Smooth muscle cell of the brain vasculature (primary cell): ENCODE results near the gene MMAB.

Source experiments
- DNase-seq: peaks from one replicate; pipeline ENCODE4 v3.0.0-alpha.2; 2012; ENCODE audit warnings: low read depth, low spot score

MMAB gene

DNA sequence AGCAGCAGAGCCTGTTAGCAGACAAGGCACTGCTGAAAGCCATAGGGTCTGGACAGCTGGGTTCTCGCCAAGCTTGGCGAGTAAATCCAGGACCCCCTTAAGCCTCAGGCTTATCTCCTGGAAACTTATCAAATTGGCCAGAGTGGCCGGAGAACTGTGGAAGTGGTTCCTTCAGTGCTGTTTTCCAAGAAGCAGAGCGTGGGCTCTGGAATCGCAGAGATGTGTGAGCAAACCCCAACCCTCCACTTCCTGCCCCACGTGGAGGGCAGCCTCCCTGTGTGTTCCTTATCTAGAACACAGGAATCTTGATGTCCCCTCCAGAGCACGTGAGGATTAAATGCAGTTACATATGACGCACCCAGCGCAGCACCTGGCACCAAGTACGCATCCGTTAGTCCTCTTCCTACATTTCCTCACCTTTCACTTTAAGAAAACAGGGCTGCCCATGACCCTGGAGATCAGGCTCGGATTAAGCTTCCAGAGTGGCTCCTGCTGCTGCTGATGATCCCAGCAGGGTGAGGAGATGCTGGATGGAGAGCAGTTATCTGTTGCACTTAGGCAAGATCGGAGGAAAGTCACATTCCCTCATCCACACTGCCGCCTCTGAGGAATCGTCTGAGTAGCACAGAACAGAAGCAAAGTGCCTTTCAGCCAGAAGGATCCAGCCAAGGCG lies 35.0 kb downstream of the MMAB start:
- no peak for DNase-seq

DNA sequence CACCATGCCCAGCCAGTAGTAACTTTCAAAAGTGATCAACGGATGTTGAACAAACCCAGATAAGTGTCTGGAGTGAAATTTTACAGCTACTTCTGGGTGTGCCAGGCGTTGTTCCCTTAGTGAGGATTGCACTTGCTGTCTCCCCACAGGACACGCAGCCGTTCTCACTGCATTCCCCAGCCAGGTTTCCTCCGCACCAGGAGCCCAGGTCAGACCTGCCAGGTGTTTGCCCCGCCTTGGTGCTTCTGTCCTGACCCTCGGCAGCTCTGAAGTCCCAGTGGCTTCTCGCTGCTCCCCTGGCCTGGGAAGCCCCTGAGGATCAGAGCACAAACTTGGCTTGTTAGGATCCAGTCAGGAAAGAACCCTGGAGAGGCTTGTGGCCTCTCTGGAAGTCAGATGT lies 36.2 kb downstream of the MMAB start:
- DNase-seq: no peak

DNA sequence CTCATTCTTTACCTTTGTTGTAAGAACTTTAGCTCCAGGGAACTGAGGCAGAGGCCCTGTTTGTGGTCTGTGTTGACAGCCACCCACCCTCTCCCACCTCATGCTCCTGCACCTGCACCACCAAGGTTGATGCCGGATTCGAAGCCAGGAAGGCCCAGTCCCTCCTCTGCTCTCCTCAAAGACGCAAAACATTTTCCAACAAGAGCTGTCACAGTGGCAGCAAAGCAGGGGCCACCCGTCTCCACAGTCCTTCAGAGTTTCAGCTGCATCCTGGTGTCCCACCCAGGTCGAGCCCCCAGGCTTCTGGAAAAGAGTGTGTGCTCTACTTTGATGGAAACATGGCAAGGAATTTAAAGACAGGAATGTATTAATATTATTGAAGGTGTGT lies 37.4 kb downstream of the MMAB start:
- DNase-seq: no peak

DNA sequence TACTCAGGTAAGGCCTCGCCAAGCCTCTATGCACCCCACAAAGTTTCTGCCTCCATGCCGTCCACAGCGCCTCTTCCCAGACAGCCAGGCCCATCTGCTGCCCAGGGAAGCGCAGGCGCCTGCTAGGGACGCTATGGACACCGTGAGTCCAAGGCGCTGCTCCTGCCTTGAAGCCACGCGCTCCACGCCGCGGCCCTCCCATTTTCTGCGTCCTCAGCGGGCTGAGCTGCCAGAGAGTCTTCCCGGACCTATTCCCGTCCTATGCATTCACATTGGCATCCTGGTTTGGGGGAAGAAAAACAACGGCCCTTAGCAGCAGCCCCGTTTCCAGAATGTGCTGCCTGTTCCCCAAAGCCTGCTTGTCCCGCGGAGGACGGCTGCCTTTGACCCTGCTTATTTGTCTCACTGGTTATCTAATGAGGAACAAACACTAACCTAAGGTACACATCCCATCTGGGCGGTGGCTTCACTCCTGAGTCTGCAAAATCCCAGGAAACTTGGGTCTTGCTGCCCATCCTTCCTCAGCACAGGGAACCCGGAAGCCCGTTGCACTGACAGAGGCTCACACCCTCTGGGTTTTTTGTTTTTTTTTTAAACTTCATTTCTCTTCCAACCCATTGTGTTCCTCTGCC lies 38.0 kb downstream of the MMAB start:
- no peak for DNase-seq

DNA sequence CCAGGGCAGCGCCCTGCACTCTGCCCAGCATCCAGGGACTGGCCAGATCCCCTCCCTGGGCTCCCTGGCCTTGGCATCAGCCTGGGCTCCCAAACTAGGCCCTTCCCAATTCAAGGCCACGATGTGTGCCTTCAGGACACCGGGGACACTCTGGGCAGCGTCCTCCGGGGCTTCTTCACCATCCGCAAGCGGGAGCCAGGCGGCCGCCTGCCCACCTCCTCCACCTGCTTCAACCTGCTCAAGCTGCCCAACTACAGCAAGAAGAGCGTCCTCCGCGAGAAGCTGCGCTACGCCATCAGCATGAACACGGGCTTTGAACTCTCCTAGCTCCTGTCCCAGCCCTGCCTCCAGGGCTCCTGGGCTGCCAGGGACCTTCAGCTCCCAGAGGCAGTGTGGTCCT lies 38.8 kb downstream of the MMAB start:
- no peak for DNase-seq

DNA sequence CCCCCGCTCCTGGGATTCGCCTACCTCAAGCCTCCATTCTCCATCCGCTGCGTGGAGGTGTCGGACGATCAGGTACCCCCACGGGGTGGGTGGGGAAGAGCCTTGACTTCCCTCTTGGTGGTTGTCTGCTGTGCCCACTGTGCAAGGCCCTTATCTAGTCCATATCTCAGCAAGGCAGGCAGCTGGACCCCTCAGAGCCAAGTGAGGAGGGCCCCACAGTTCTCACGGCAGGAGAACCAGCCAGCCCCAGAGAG lies 39.9 kb downstream of the MMAB start:
- DNase-seq: no peak

DNA sequence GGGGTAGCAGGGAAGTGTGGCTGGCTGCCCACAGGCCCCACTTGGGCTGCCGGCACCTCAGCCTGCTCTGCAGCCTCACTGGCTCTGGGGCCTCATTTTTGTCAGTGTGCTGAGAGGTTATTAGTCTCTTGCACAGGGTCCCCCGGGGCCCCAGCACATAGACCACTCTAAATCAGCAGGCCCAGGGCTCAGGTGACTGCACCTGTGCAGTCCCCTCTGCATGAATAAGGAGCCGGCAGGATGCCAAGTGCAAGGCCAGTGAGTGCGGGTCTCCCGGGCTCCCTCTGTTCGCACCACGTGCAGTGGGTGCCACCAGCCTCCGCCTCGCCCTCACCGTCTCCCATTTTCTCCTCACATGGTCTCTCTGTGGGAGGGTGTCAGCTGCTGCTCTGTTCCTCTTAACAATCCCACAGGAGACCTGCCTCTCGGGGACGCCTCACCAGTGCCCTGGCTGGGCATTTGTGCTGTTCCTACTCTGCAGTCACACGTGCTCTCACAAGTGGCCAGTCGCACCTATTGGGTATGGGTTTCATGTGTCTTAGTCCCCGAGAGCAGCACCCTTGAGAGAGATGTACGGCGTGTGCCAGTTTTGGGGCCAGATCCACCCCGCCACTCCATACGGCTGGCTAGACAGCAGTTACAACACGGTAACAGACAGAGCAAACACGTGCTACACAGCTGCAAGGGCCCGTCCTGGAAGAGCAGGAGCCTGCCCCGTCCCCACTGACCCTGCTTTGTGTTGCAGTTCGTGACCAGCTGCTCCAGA lies 40.4 kb downstream of the MMAB start:
- no peak for DNase-seq

DNA sequence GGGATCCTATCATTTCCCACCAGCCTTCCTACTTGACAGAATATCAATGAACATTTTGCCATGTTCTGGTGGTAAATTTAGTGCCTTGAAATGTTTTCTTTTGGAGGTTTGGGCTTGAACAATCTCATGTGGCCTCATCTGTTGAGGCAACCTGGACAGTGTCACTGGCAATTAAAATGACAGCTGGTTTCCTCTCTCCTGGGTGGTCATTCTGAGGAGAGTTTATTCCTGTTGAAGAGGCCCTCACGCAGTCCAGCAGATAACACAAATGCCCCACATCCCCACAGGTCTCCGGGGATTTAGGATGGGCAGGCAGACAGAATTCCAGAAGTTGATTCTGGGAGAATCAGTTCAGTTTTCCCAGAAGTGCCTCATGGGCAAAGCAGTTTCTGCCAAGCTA lies 41.9 kb downstream of the MMAB start:
- no peak for DNase-seq

DNA sequence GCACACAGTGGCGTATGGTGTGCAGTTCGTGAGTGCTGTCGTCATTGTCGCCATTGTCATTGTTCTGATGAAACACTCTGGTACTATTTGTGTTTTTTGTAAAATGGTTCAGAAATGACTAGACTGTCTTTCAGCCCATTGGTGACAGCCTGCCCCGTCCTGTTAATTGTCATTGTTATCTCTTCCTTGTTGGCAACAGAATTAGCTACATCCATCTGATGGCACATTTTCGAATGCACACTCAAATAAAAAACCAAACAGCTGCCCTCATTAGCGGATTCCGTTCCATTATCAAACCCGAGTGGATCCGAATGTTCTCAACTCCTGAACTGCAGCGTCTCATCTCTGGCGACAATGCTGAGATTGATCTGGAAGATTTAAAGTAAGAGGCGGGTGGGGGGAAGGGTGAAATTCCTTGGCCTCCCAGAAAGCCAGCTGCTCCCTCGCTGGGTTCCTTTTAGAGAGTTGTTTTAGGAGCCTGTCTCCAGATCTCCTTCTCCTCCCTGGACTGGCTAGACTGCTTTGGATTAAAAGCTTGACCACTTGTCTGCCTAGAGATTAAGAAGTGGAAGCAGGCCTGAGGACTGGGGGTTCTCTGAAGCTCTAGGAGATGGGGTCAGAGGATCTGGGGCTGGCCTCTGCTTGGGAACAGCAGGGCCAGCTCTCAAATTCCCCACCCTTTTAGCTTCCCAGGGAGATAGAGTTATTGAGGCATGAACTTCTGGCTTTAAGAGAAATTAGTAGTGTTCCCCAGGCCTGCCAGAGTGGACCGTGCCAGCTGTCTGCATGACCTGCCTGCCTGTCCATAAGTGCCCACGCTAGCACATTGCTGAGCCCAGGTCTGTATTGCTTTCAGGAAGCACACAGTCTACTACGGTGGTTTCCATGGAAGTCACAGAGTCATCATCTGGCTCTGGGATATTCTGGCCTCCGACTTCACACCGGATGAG lies 43.3 kb downstream of the MMAB start:
- no peak for DNase-seq

DNA sequence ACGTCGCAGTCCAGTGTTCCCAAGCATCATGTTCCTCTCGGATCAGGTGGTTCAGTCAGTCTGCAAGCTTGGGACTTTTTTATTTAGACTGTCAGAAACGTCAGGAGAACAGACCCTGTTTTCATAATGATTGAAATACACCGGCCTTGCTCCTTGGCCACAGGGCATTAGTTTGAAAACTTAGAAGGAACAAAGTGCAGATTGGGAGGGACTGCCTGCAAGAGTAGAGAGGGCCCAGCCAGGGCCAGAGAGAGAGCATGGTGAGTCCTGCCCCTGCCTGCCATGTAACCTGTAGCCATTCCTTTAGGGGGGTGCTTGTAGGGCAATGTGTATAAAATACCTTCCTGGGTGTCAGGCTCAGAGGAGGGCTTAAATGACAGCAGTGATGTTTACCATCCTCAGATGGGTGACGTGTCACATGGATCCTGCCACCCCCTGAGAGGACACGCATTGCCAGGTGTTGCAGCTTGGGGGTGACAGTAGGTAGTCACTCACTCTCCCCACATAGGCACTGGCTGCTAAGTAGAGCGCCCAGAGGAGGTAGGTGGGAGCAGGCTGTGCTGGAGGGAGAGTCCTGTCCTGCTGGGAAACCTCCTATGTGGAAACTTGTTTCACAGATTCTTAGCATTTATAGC lies 45.7 kb downstream of the MMAB start:
- no peak for DNase-seq

DNA sequence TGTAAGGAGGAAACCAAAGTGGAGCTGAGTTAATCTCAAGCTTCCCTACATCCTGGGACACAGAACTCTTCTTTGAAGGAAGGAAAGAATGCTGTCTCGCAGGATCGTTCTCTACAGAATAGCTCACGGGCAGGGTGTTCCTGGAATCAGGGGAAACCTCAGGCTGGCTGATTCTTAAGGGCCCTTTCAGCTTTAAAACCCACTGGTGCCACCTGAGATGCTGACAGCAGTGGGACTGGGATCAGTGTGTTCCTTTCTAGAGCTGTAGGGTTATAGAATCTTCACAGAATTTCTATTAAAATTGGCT lies 48.1 kb downstream of the MMAB start:
- no peak for DNase-seq

DNA sequence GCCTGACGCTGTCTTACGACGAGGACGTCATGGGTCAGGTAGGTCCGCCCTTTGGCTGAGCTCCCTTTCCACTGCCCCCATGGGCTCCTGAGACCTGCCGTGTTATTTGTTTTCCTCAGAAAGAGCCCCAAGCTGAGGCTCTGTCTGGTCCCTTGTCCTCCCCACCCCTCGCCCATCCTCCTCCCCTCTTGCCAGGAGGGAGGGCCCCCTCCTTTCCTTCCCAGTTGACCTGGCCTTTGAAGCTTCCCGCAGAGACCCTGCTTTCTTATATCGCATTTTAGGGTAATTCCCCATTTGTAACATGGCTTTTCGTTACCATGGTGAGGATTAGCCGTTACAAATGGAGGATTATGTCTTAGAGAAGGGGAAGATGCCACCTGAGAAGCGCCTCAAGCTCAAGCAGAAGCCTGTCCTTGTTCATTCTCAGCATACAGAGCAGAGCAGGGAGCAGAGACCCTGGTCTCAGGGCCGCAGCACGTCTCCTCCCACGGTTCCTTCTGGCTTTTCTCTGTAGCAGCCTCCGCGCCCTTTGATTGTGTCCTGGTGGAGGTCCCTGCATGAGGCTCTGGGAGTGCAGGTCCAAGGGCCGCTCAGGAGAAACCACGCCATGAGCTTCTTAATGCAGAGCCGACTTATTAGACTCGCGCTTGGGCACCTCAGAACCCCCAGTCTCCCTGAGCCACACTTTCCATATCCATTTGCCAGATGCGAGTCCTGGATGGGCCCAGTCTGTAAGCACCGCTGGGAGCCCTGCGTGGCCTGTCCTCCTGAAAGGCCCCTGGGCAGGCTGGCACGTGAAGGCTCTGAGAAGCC lies 48.6 kb downstream of the MMAB start:
- DNase-seq: no peak

DNA sequence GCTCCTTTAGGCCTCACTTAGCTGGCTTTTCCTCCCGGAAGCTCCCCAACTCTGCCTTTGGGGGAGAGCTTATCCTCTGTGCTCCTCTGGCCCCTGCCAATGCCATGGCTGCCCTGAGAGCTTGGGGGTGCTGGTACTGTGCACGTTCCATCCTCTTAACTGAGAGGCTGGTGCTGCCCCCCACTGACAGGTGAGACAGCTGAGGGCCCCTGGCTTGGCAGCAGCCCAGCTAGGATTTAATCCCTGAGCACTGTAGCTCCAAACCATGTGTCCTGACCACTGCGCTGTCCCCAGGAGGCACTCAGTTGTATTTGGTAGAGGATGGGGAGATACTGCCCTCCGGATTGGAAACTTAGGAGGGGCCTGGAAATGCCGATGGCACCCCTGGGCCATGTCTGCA lies 49.8 kb downstream of the MMAB start:
- DNase-seq: no peak

DNA sequence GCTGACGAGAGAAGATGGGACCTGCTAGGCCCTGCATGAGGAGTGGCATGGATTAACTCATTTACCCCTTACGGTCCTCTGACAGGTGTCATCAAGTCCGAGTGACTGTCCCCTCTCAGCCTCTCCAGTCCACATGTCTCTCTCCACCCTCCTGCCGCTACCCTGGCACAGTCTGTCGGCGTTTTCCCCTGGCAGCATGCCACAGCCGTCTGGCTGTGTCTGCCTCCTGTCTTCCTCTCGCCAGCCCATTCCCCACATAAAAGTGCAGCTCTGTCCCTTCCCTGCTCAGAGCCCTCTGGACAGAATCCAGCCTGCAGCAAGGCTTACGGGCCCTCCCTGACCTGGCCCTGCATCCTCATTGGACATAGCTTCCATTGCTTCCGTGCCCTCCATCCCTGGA lies 50.2 kb downstream of the MMAB start:
- DNase-seq: no peak

DNA sequence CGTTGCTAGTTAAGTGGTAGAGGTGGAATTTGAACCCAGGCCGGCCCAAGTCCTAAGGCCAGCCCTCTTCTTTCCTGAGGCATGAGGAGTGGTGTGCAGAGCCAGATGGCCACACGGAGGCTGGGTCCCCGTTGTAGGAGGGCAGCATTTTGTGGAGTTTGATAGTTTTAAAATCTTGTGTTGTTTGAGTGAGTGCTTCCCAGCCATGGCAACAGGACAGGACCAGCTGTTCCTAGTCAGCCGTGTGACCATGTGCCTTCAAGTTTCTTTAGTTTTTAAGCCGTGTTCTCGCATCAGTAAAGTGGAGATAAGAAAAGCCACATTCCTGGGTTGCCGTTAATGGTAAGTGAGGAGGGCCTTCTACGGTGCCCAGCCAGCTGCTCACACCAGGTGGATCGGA lies 51.5 kb downstream of the MMAB start:
- no peak for DNase-seq

DNA sequence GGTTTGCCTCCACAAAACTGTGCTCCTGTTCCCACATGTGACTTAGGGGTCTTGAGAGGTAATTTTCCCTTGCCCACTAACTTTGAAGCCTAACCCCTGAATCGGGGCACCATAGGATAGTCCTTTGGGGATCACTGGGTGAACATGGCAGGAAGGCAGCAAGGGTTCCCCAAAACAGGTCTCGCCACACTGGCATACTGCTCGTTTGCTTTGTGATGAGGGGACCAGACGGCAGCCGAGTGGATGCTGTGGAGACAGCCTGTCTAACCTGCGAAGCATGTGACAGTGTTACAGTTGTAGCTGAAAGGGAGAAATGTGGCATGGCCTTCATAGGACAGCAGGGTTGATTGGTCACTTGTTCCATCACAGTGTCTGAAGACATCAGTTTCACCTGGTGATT lies 53.5 kb downstream of the MMAB start:
- DNase-seq: no peak

DNA sequence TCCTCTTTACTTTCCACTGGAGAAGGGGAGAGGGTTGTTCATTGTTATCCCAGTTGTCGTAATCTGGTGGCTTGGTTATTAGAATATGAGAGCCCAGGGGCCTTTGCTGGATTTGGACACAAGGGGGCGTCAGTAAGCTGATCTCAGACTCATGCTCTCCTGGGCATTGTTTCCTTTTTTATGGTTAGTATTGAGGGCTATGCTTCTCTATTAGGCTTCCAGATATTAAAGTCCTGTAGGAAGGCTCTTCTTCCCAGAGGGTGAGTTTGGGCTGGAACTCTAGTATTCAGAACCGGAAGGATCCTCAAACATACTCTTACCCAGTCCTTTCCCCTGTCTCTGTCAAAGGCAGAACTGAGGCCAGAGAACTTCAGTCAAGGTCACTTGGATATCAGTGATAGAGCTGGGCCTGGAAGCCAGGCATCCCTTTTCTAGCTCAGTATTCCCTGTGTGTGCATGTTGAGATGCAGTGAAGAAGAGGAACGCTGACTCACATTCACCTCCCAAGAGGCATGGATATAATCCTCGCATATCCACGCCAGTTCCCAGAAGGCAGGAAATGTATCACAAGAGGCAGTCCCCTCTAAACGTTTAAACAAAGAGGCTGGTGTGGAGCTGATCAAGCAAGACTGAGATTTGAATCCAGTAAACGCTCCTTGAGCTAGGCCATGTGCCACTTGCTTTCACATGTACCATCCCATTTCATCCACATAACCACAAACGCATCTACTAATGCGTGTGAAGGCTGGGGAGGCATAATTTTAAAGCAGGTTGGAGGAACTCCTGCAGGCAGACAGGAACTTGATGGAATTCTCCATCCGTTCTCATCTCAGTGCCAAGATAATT lies 54.3 kb downstream of the MMAB start:
- DNase-seq: no peak

DNA sequence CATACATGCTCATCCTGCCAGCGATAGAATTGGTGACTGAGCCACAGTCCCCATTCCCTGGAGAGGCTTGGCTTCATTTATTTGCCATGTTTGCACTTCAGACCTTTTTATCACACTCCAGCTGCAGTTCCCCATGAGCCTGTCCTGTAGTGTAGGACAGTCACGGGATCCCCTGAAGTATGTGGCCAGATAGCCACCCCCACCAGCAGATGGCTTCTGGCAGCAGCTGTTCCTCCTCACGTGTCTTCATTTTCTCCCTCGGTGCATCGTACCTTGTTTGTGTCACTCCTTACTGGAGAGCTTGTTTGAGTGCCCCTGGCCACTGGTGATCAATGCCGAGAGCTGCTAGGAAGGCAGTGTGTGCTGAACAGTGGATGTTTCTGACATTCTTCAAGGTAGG lies 55.7 kb downstream of the MMAB start:
- DNase-seq: no peak

DNA sequence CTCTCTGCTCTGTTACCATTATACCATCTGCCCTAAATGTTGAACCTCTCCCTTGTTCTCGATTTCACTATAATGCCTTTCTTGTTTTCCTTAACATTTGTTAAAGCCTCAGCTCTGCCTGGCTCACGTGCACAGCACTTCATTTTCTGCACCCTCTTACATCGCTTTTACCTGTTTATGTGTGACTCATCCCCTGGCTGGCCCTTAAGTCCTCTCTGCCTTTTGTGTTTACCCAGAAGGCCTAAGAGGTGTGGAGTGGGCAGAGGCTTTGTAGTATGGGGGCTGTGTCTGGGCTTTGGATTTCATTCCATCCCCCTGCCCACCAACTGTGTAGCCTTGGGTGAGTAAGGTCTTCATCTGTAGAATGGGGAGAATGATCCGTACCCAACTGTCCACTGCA lies 59.3 kb downstream of the MMAB start:
- no peak for DNase-seq

DNA sequence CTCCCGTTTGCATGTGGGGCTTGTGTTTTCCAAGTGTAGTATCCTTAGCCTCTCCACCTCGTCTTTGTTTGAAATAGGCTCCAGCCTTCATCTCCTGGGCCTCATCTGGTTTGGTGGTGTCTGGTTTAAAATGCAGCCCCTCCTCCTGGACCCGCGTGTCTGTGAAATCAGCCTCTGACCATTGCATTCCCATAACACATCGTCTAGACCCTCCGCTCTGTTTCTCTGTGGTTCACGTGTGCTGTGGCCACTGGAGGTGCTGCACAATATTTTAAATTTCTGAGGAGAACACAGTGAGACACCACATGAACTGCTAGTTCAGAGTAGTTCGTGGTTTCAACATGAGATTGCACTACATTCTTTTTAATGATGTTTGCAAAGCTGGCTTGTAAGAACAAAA lies 60.3 kb downstream of the MMAB start:
- DNase-seq: no peak
